ENCODE results near the gene MCRIP1. TPM values are rescaled to one million over a fixed set of nuclear protein-coding genes. Genes with fewer than 3 reads are reported as not detected.

Gene MCRIP1
- total and polyA plus RNA-seq, 2 of the 13 experiments (the other 11 are each of a cell fraction or from before 2014, with no cell fraction given) = 79.7 to 84.9 TPM

DNA sequence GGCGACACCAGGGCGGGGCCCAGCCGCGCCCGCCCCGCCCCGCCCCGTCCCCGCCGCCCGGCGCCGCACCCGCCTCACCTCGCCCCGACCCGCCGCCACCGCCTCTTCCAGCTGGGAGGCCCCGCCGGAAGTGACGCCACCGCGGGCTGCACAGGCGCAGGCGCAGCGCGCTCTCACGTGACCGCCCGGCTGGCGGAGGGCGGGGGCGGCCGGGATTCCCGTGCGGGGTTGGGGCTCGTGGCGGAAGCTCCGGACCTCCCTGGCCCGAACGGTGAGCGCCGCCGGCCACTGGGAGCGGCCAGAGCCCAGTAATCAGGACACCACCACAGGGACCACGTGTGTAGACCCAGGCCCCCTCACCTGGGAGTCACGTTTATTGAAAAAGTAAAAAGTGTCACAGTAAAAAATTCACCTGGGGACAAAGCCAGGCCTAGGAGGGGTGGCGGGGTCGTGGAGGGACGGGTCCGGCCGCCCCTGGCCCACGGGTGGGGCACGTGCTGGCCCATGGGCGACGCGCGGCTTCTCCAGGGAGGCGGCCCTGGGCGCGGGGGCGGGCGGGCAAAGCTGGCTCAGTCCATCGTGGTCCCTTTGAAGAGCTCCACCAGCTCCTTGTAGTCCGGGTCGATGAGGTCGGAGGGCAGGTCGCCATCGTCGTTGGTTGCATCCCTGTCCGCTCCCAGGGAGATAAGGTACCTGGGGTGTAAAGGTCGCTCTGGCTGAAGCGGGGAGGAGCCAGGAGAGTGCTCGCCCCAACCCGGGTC lies at the start of gene MCRIP1 (continued):
- TF ChIP-seq, protein P1, sequence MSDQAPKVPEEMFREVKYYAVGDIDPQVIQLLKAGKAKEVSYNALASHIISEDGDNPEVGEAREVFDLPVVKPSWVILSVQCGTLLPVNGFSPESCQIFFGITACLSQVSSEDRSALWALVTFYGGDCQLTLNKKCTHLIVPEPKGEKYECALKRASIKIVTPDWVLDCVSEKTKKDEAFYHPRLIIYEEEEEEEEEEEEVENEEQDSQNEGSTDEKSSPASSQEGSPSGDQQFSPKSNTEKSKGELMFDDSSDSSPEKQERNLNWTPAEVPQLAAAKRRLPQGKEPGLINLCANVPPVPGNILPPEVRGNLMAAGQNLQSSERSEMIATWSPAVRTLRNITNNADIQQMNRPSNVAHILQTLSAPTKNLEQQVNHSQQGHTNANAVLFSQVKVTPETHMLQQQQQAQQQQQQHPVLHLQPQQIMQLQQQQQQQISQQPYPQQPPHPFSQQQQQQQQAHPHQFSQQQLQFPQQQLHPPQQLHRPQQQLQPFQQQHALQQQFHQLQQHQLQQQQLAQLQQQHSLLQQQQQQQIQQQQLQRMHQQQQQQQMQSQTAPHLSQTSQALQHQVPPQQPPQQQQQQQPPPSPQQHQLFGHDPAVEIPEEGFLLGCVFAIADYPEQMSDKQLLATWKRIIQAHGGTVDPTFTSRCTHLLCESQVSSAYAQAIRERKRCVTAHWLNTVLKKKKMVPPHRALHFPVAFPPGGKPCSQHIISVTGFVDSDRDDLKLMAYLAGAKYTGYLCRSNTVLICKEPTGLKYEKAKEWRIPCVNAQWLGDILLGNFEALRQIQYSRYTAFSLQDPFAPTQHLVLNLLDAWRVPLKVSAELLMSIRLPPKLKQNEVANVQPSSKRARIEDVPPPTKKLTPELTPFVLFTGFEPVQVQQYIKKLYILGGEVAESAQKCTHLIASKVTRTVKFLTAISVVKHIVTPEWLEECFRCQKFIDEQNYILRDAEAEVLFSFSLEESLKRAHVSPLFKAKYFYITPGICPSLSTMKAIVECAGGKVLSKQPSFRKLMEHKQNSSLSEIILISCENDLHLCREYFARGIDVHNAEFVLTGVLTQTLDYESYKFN (CRISPR knock-in tag; conservative IDR thresholded peaks at IDR 0.05) = peak; percentile 93
- TF ChIP-seq, protein P2, sequence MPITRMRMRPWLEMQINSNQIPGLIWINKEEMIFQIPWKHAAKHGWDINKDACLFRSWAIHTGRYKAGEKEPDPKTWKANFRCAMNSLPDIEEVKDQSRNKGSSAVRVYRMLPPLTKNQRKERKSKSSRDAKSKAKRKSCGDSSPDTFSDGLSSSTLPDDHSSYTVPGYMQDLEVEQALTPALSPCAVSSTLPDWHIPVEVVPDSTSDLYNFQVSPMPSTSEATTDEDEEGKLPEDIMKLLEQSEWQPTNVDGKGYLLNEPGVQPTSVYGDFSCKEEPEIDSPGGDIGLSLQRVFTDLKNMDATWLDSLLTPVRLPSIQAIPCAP (CRISPR knock-in tag; IDR thresholded peaks at IDR 0.05; ENCODE audit: low read depth) = 0 out of 2 replicates have a peak, but pooled peaks have one; percentile 81
- TF ChIP-seq NRL (CRISPR knock-in tag; IDR thresholded peaks at IDR 0.05; ENCODE audit: borderline replicate concordance) (peak; percentile 80), ISL2 (CRISPR knock-in tag; IDR thresholded peaks at IDR 0.05) (peak; percentile 70; the same call in 1 of the 2 replicates), ZNF619 (CRISPR knock-in tag; IDR thresholded peaks at IDR 0.05) (peak; percentile 86), ZNF773 (CRISPR knock-in tag; IDR thresholded peaks at IDR 0.05; ENCODE audit: borderline replicate concordance) (peak; percentile 93; the same call in 1 of the 2 replicates), FOXP1 (IDR thresholded peaks at IDR 0.05) (no peak), FOXP1 (CRISPR knock-in tag; IDR thresholded peaks at IDR 0.05) (no peak; the same call in 1 of the 2 replicates), HHEX (CRISPR knock-in tag; IDR thresholded peaks at IDR 0.05) (0 out of 2 replicates have a peak, but pooled peaks have one; percentile 35), REPIN1 (CRISPR knock-in tag; IDR thresholded peaks at IDR 0.05; ENCODE audit: borderline replicate concordance, low read depth) (0 out of 2 replicates have a peak, but pooled peaks have one; percentile 68), FOXM1 (CRISPR knock-in tag; IDR thresholded peaks at IDR 0.05) (0 out of 2 replicates have a peak, but pooled peaks have one; percentile 64), EED (CRISPR knock-in tag; IDR thresholded peaks at IDR 0.05) (peak; percentile 97), RXRB (CRISPR knock-in tag; IDR thresholded peaks at IDR 0.05; ENCODE audit: borderline replicate concordance) (peak; percentile 61; the same call in 1 of the 2 replicates), NFYC (CRISPR knock-in tag; IDR thresholded peaks at IDR 0.05) (peak; percentile 20), ZNF253 (CRISPR knock-in tag; IDR thresholded peaks at IDR 0.05; ENCODE audit: borderline replicate concordance) (peak; percentile 97; the same call in 1 of the 2 replicates)
- TF ChIP-seq, protein P3, sequence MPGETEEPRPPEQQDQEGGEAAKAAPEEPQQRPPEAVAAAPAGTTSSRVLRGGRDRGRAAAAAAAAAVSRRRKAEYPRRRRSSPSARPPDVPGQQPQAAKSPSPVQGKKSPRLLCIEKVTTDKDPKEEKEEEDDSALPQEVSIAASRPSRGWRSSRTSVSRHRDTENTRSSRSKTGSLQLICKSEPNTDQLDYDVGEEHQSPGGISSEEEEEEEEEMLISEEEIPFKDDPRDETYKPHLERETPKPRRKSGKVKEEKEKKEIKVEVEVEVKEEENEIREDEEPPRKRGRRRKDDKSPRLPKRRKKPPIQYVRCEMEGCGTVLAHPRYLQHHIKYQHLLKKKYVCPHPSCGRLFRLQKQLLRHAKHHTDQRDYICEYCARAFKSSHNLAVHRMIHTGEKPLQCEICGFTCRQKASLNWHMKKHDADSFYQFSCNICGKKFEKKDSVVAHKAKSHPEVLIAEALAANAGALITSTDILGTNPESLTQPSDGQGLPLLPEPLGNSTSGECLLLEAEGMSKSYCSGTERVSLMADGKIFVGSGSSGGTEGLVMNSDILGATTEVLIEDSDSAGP (CRISPR knock-in tag; IDR thresholded peaks at IDR 0.05; ENCODE audit: borderline replicate concordance) = peak; percentile 84
- TF ChIP-seq, protein P4, sequence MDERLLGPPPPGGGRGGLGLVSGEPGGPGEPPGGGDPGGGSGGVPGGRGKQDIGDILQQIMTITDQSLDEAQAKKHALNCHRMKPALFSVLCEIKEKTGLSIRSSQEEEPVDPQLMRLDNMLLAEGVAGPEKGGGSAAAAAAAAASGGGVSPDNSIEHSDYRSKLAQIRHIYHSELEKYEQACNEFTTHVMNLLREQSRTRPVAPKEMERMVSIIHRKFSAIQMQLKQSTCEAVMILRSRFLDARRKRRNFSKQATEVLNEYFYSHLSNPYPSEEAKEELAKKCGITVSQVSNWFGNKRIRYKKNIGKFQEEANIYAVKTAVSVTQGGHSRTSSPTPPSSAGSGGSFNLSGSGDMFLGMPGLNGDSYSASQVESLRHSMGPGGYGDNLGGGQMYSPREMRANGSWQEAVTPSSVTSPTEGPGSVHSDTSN (CRISPR knock-in tag; IDR thresholded peaks at IDR 0.05) = no peak
- TF ChIP-seq, protein P5, sequence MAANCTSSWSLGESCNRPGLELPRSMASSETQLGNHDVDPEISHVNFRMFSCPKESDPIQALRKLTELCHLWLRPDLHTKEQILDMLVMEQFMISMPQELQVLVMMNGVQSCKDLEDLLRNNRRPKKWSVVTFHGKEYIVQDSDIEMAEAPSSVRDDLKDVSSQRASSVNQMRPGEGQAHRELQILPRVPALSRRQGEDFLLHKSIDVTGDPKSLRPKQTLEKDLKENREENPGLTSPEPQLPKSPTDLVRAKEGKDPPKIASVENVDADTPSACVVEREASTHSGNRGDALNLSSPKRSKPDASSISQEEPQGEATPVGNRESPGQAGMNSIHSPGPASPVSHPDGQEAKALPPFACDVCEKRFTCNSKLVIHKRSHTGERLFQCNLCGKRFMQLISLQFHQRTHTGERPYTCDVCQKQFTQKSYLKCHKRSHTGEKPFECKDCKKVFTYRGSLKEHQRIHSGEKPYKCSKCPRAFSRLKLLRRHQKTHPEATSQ (CRISPR knock-in tag; IDR thresholded peaks at IDR 0.05; ENCODE audit: borderline replicate concordance) = no peak
- TF ChIP-seq, protein P6, sequence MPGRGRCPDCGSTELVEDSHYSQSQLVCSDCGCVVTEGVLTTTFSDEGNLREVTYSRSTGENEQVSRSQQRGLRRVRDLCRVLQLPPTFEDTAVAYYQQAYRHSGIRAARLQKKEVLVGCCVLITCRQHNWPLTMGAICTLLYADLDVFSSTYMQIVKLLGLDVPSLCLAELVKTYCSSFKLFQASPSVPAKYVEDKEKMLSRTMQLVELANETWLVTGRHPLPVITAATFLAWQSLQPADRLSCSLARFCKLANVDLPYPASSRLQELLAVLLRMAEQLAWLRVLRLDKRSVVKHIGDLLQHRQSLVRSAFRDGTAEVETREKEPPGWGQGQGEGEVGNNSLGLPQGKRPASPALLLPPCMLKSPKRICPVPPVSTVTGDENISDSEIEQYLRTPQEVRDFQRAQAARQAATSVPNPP (CRISPR knock-in tag; IDR thresholded peaks at IDR 0.05) = peak; percentile 76; the same call in 1 of the 2 replicates
